Nephron (organoid): ENCODE measurements around the gene MISP.

Experiments used
- H3K27ac Mint-ChIP-seq, 3 experiments: 2 replicates each; pipeline ENCODE4 v1.8.0; 2020; ENCODE audit warnings: mixed read lengths in 3 of 3, mild to moderate bottlenecking in 2 of 3, moderate library complexity in 1 of 3
- H3K27me3 Mint-ChIP-seq: 2 replicates; pipeline ENCODE4 v1.8.0; 2021; ENCODE audit warnings: low read depth, mild to moderate bottlenecking, moderate library complexity, mixed read lengths
- H3K36me3 Mint-ChIP-seq: 2 replicates; pipeline ENCODE4 v1.8.0; 2020; ENCODE audit warnings: low read depth, mixed read lengths
- H3K4me1 Mint-ChIP-seq: 2 replicates; pipeline ENCODE4 v1.8.0; 2020; ENCODE audit warnings: mixed read lengths
- H3K4me3 Mint-ChIP-seq, 3 experiments: 2 replicates each; pipeline ENCODE4 v1.8.0; 2020; ENCODE audit warnings: mild to moderate bottlenecking in 3 of 3, mixed read lengths in 3 of 3, moderate library complexity in 2 of 3
- H3K9me3 Mint-ChIP-seq: 2 replicates; pipeline ENCODE4 v1.8.0; 2020; ENCODE audit warnings: mixed read lengths
- TF ChIP-seq, protein P1 (sequence below), 3 experiments: fragments of 200-600 bp; sonication (generic); IDR thresholded peaks; one replicate each; pipeline ENCODE4 v1.5.0; 2021; ENCODE audit warnings: antibody characterized with exemption in 3 of 3; ENCODE audit not compliant: unreplicated experiment in 3 of 3

MISP gene

DNA sequence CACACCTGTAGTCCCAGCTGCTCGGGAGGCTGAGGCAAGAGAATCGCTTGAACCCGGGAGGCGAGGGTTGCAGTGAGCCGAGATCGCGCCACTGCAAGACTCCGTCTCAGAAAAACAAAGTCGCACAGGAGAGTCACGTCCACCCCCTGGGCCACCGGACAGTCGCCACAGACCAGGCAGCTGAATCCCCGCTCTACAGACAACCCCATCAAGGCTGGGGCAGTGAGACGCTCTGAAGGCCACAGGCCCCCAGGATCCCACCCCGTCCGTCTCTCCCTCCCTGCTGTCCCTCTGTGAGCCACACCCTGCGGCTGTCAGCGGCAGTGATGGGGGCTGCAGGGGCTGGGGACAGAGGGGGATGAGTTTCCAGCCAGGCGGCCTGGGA is 30.9 kb downstream of the MISP start:
- Mint-ChIP-seq H3K4me1 (peaks cover 17% of the 10 kb centered on the region), H3K9me3 (no peaks in the 10 kb centered on the region), H3K27ac (peak overlapping the region in 1 of 3 experiments; percentile 90), H3K36me3 (no peaks in the 10 kb centered on the region), H3K27me3 (peaks cover 16% of the 10 kb centered on the region), H3K4me3 (no peak overlapping the region)
- TF ChIP-seq, protein P1, sequence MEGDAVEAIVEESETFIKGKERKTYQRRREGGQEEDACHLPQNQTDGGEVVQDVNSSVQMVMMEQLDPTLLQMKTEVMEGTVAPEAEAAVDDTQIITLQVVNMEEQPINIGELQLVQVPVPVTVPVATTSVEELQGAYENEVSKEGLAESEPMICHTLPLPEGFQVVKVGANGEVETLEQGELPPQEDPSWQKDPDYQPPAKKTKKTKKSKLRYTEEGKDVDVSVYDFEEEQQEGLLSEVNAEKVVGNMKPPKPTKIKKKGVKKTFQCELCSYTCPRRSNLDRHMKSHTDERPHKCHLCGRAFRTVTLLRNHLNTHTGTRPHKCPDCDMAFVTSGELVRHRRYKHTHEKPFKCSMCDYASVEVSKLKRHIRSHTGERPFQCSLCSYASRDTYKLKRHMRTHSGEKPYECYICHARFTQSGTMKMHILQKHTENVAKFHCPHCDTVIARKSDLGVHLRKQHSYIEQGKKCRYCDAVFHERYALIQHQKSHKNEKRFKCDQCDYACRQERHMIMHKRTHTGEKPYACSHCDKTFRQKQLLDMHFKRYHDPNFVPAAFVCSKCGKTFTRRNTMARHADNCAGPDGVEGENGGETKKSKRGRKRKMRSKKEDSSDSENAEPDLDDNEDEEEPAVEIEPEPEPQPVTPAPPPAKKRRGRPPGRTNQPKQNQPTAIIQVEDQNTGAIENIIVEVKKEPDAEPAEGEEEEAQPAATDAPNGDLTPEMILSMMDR (IDR thresholded peaks at IDR 0.05; ENCODE audit: unreplicated experiment in 3 of 3) = no peak

DNA sequence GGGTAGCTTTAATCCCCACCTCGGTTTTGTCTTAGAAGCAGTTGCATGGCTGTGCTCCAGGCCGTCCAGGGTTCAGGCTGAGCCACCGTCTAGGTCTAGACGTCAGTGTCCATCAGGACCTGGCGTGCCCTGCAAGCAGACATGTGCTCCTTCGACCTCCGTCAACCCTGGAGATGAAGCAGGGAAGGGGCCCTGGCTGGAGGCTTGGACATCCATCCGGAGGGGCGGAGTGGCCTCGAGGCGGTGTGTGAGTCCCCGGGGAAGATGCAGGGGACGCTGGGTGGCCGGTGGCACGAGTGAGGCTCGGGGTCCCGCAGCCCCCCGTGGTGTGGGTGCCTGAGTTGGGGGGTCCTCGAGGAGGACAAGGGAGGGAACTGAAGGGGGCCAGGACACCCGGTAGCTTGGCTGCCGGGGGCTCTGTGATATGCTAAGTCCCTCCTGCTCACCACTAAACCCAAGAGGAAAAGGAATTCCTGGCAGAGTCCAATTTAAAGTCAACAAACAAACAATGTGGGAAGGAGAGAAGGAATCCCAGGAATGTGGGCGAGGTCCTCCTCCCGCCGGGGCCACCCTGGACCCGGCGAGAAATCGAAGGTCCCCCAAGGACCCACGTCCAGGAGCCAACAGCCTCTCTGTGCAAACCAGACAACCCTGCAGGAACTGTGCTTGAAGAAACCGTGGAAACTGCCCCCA is 31.4 kb downstream of the MISP start:
- Mint-ChIP-seq H3K27me3 (peaks cover 16% of the 10 kb centered on the region), H3K4me3 (peak overlapping the region in 2 of 3 experiments; percentile 48 to 59), H3K9me3 (no peaks in the 10 kb centered on the region), H3K36me3 (no peaks in the 10 kb centered on the region), H3K4me1 (peaks cover 17% of the 10 kb centered on the region), H3K27ac (peak overlapping the region; percentile 89 to 92 (median 90))
- TF ChIP-seq, protein P1 (IDR thresholded peaks at IDR 0.05; ENCODE audit: unreplicated experiment in 3 of 3) = no peak

DNA sequence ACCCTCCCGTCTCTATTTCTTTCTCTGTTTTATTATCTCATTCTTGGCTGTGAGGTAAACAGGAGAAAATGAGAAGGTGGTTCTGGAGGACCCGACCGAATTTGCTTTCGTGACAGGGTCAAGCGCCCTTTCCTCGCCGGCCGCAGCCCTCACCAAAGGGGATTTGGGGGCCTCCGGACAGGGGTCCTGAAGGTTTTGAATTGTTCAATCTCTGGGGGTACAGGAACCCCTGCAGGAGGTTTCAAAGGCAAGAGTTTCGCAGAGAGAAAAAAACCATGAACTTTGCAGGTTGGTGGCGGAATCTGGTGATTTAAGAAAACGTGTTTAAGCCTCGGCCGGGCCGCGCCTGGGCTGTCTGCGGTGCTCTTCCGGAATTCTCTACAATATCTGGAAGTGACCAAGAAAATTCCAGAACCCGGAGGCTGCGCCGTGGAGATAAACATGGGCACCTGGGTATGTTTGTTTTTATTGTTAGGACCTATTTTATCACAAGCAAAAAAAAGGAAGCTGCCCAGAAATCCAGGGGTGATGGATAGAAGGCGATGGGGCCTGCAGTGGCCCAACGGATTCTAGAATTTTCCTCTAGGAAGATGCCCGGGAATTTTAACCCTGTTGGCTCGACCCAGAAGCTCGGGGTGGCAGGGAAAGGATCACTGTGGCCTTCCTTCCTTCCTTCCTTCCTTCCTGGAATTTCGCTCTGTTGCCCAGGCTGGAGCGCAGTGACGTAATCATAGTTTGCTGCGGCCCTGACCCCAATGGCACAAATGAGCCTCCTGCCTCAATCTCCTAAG is 32.2 kb downstream of the MISP start:
- Mint-ChIP-seq H3K4me1 (peaks cover 17% of the 10 kb centered on the region), H3K27ac (peak overlapping the region; percentile 89 to 92 (median 90)), H3K9me3 (no peaks in the 10 kb centered on the region), H3K36me3 (no peaks in the 10 kb centered on the region), H3K27me3 (peaks cover 16% of the 10 kb centered on the region), H3K4me3 (peak overlapping the region; percentile 27 to 59 (median 48))
- TF ChIP-seq, protein P1 (IDR thresholded peaks at IDR 0.05; ENCODE audit: unreplicated experiment in 3 of 3) = no peak

DNA sequence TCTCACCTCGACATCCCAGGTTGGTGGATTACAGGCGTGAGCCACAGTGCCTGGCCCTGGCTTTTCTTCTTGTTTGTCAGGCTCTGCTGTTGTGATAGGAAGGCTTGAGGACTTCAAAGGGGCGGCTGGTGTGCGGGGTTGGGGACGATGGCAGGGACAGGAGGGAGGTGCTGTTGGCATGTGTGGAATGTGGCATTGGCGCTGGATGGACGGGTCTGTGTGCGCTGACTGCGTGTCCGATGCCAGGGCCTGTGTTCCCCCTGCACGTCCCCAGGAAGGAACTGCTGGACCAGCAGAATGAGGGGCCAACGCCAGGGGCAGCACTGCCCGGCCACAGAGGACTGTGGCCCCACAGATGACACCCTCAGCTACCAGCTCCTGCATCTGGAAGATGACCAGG is 33.6 kb downstream of the MISP start:
- H3K4me3 Mint-ChIP-seq = peak overlapping the region; percentile 14 to 21 (median 21)
- H3K36me3 Mint-ChIP-seq = no peaks in the 10 kb centered on the region
- TF ChIP-seq, protein P1 (IDR thresholded peaks at IDR 0.05; ENCODE audit: unreplicated experiment in 3 of 3) = no peak
- H3K9me3 Mint-ChIP-seq = no peaks in the 10 kb centered on the region
- H3K27ac Mint-ChIP-seq = peak overlapping the region in 2 of 3 experiments; percentile 31 to 76
- peaks cover 8% of the 10 kb centered on the region for H3K27me3 Mint-ChIP-seq
- H3K4me1 Mint-ChIP-seq = peaks cover 23% of the 10 kb centered on the region

DNA sequence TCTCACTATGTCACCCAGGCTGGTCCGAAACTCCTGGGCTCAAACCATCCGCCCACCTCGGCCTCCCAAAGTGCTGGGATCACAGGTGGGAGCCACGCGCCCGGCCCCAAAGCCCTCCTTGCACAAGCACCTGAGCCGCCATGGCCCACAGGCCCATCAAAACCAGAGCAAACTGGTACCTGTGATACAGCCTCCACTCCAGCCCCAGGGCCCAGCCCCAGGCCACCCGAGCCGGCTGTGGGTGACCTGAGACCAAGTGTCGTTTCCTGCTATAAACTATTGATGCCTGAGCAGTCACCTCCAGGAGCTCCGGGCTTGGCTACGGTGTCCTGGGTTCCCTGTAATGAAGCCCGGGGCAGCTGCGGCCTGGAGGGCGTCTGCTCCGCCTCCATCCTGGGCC is 36.6 kb downstream of the MISP start:
- Mint-ChIP-seq H3K27me3 (peaks cover 4% of the 10 kb centered on the region), H3K4me3 (no peak overlapping the region), H3K36me3 (no peaks in the 10 kb centered on the region), H3K9me3 (no peaks in the 10 kb centered on the region), H3K4me1 (peaks cover 21% of the 10 kb centered on the region), H3K27ac (peak overlapping the region in 2 of 3 experiments; percentile 51 to 54)
- TF ChIP-seq, protein P1 (IDR thresholded peaks at IDR 0.05; ENCODE audit: unreplicated experiment in 3 of 3) = no peak
